Activated CD4-positive, alpha-beta memory T cell treated with anti-CD3 and anti-CD28 coated beads for 36 hours (primary cell): ENCODE results near the gene DLG2. TPM values are rescaled to one million over a fixed set of nuclear protein-coding genes. Genes with fewer than 3 reads are reported as not detected.

ENCODE experiments used
- CTCF ChIA-PET: fragments of 350-600 bp; sonication (Branson Sonifier 250); formaldehyde crosslinking; loops from one replicate; lab custom pipeline; 2021; ENCODE audit warnings: antibody characterized with exemption, inconsistent platforms; lab: Charles Lee
- POLR2A ChIA-PET: fragments of 350-600 bp; sonication (Branson Sonifier 250); formaldehyde crosslinking; loops from one replicate; lab custom pipeline; 2021; ENCODE audit warnings: antibody characterized with exemption; lab: Charles Lee
- DNase-seq: peaks from one replicate; pipeline ENCODE4 v3.0.0-alpha.2; 2020
- H3K27ac Mint-ChIP-seq: one replicate; pipeline ENCODE4 v1.8.0; 2021; ENCODE audit warnings: mixed read lengths
- H3K27me3 Mint-ChIP-seq: one replicate; pipeline ENCODE4 v1.8.0; 2021; ENCODE audit warnings: mixed read lengths
- H3K36me3 Mint-ChIP-seq: one replicate; pipeline ENCODE4 v1.8.0; 2021; ENCODE audit warnings: mixed read lengths
- H3K4me1 Mint-ChIP-seq: one replicate; pipeline ENCODE4 v1.8.0; 2021; ENCODE audit warnings: low read depth, mixed read lengths
- H3K4me3 Mint-ChIP-seq: one replicate; pipeline ENCODE4 v1.8.0; 2021; ENCODE audit warnings: mild to moderate bottlenecking, mixed read lengths
- H3K9me3 Mint-ChIP-seq: one replicate; pipeline ENCODE4 v1.8.0; 2021; ENCODE audit warnings: mixed read lengths
- intact Hi-C: fragments of 100-400 bp; cut with micrococcal nuclease; formaldehyde crosslinking; loops from one replicate; pipeline ENCODE4 v1.15.1; 2023
- total RNA-seq, 2 experiments: library from RNA; stranded (reverse); gene quantifications; one replicate each; pipeline ENCODE4 v1.2.3, GENCODE V29; 2021

The DLG2 gene
- total RNA-seq, 2 experiments from 2014 or later = 1.7 to 2.1 TPM

DNA sequence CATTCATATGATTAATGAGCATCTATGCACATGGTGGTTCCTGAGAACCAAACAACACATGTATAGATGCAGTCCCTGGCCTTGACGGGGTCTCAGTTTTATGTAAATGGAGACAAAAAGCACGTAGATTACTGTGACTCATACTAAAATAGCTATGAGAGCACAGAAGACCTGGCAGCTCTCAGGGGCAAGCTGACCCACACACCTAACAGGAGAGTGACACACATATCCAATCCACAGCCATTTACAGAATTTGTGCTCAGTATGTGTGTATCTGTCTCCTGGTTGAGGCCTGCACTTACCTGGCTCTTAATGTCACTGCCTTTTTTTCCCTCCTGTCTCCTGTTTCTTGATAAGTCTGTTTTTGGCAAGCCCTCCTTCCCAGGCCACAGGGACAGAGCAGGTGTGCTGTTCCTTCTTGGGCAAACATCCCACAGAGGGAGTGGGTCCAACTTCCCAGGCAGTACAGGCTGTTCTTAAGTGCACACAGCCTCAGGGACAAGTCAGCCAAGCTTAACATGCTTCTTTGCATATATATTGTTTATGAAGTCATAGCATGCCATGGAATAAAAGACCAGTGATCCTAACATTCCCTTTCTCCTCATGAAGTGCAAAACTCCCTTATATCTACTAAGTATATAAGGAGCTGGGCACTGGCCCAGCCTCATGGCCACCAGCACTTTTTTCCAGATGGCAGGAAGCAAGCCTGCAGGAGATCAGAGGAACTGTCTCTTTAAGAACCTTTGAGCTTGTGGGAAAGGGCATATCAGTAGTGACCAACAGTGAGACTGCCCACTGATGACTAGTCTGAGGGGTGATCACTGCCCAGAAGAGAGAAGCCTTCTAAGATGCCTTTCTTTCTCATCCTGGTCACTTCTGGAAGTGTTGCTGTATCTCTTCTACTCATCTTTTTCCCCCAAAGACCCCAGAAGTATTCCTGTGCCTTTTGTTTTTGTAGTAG is 2216.3 kb downstream of the DLG2 start:
- Mint-ChIP-seq H3K27ac (no peak overlapping the region), H3K36me3 (no peaks in the 10 kb centered on the region), H3K4me3 (no peak overlapping the region), H3K4me1 (no peaks in the 10 kb centered on the region), H3K9me3 (peaks cover 7% of the 10 kb centered on the region), H3K27me3 (no peaks in the 10 kb centered on the region)
- CTCF ChIA-PET = no interaction called here
- intact Hi-C loops = no loop called here
- POLR2A ChIA-PET = no interaction called here
- no peak for DNase-seq

- H3K4me1 Mint-ChIP-seq = no peaks in the 10 kb centered on the region
- H3K27me3 Mint-ChIP-seq = no peaks in the 10 kb centered on the region
- no peak overlapping the region for H3K4me3 Mint-ChIP-seq
- CTCF ChIA-PET = interaction anchor here (0.6 kb wide), 1 partner anchor 634 kb away, joined by 3 read pairs; no protein-coding TSS in a partner anchor
- POLR2A ChIA-PET = no interaction called here
- no peak for DNase-seq
- H3K9me3 Mint-ChIP-seq = peaks cover 4% of the 10 kb centered on the region
- H3K27ac Mint-ChIP-seq = no peak overlapping the region
- no peaks in the 10 kb centered on the region for H3K36me3 Mint-ChIP-seq
- intact Hi-C loops = no loop called here
Measured at GRCh38 chr11:83409891-83410290, 2217.3 kb downstream of the DLG2 start.

DNA sequence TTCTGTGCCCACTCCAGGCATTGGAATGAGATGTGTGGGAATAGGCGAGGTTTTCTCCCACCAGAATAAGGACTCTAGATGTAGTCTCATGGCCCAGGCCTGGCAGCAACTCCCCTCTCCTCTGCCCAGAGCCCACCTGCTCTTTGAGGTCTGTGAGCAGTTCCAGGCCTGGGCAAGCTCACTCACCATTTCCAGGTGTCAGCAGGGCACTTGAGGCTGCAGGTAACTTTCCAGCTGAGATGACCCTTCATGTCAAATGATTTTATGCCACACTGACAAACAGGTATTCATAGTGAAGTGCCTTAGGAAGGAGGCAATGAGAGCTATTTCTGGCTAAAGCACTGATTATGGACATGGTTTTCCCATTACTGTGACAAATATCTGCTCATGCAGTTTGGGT is 2217.7 kb downstream of the DLG2 start:
- no peaks in the 10 kb centered on the region for H3K27me3 Mint-ChIP-seq
- POLR2A ChIA-PET = no interaction called here
- no peak overlapping the region for H3K27ac Mint-ChIP-seq
- no peaks in the 10 kb centered on the region for H3K36me3 Mint-ChIP-seq
- H3K9me3 Mint-ChIP-seq = peaks cover 4% of the 10 kb centered on the region
- CTCF ChIA-PET = interaction anchor here (0.6 kb wide), 1 partner anchor 634 kb away, joined by 3 read pairs; no protein-coding TSS in a partner anchor
- intact Hi-C loops = no loop called here
- H3K4me1 Mint-ChIP-seq = no peaks in the 10 kb centered on the region
- no peak overlapping the region for H3K4me3 Mint-ChIP-seq
- no peak for DNase-seq

DNA sequence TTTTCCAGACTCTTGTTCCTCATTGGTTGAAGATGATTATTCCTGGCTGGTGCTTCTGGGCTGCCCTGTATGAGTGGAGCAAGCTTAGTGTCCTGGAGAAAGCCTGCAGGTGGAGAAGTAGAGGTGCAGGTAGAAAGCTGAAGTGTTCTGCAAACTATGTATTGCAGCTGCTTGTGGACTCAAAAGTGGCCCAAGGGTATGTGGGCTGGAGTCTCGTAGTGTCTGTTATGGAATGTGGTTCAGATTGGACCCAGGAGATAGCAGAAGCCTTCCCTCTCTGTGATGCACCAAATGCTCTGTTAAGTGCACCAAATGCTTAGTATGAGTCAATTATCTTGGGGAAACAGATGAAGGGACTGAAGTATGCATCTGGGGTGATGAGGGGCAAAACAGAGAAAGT is 2218.2 kb downstream of the DLG2 start:
- H3K9me3 Mint-ChIP-seq = peaks cover 4% of the 10 kb centered on the region
- H3K36me3 Mint-ChIP-seq = no peaks in the 10 kb centered on the region
- POLR2A ChIA-PET = no interaction called here
- CTCF ChIA-PET = no interaction called here
- no peaks in the 10 kb centered on the region for H3K4me1 Mint-ChIP-seq
- intact Hi-C loops = no loop called here
- no peaks in the 10 kb centered on the region for H3K27me3 Mint-ChIP-seq
- DNase-seq = no peak
- no peak overlapping the region for H3K4me3 Mint-ChIP-seq
- no peak overlapping the region for H3K27ac Mint-ChIP-seq

Other genes starting within 250 kb of the DLG2 start
- 10 to 100 TPM; 59.8 to 64.5 TPM for gene TMEM126B, start 1.2 kb upstream of the DLG2 start, total RNA-seq
- 10 to 100 TPM; 45.3 to 49.4 TPM for gene TMEM126A, start 20.6 kb upstream of the DLG2 start, total RNA-seq
- 10 to 100 TPM; 40.8 to 45.2 TPM for gene CREBZF, start 37.8 kb upstream of the DLG2 start, total RNA-seq
- not detected for gene CCDC89, start 58.9 kb upstream of the DLG2 start, total RNA-seq
- gene SYTL2, start 183.8 kb upstream of the DLG2 start, total RNA-seq = 10 to 100 TPM; 10.2 TPM
- not detected for gene CCDC83, start 228.0 kb upstream of the DLG2 start, total RNA-seq